ENCODE measurements around the gene TRIM72. TPM values are rescaled to one million over a fixed set of nuclear protein-coding genes. Genes with fewer than 3 reads are reported as not detected.
"Not testable (repeated sequence)": the region's sequence is repeated elsewhere in the genome, so short reads cannot be mapped to it uniquely, and the experiment has no call there.

Gene TRIM72
- total and polyA plus RNA-seq, 2 experiments from 2014 or later: 0.51 TPM; not detected in 1

GRCh38 chr16:31277659-31278260 lies 63.8 kb downstream of the TRIM72 start:
- Histone ChIP-seq H3K27ac (no peak overlapping the region), H3K36me3 (no peaks in the 10 kb centered on the region), H3K27me3 (no peaks in the 10 kb centered on the region), H3K4me1 (ENCODE audit: low read depth) (no peaks in the 10 kb centered on the region), H3K9me3 (ENCODE audit: low read depth) (no peaks in the 10 kb centered on the region), H3K4me3 (no peak overlapping the region)
- no peak for DNase-seq (ENCODE audit: low read depth in 1 of 2, low spot score in 1 of 2)
- TF ChIP-seq, protein P1, sequence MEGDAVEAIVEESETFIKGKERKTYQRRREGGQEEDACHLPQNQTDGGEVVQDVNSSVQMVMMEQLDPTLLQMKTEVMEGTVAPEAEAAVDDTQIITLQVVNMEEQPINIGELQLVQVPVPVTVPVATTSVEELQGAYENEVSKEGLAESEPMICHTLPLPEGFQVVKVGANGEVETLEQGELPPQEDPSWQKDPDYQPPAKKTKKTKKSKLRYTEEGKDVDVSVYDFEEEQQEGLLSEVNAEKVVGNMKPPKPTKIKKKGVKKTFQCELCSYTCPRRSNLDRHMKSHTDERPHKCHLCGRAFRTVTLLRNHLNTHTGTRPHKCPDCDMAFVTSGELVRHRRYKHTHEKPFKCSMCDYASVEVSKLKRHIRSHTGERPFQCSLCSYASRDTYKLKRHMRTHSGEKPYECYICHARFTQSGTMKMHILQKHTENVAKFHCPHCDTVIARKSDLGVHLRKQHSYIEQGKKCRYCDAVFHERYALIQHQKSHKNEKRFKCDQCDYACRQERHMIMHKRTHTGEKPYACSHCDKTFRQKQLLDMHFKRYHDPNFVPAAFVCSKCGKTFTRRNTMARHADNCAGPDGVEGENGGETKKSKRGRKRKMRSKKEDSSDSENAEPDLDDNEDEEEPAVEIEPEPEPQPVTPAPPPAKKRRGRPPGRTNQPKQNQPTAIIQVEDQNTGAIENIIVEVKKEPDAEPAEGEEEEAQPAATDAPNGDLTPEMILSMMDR (IDR thresholded peaks at IDR 0.05; ENCODE audit: low read depth, low read length): no peak

GRCh38 chr16:31278853-31279252 lies 64.9 kb downstream of the TRIM72 start:
- not testable (repeated sequence) for H3K4me1 ChIP-seq (ENCODE audit: low read depth); H3K27ac ChIP-seq; H3K36me3 ChIP-seq; H3K4me3 ChIP-seq; DNase-seq (ENCODE audit: low read depth in 1 of 2, low spot score in 1 of 2); H3K27me3 ChIP-seq; H3K9me3 ChIP-seq (ENCODE audit: low read depth)

Other genes with a start within 250 kb of the TRIM72 start
- 5.8 and 6.5 TPM in 2 replicates for gene HSD3B7, start 228.9 kb upstream of the TRIM72 start, total RNA-seq
- 7.5 and 8.5 TPM in 2 replicates for gene HSD3B7, start 228.9 kb upstream of the TRIM72 start, polyA plus RNA-seq
- 8.1 and 13.7 TPM in 2 replicates for gene STX1B, start 203.5 kb upstream of the TRIM72 start, total RNA-seq
- 5.6 and 8.0 TPM in 2 replicates for gene STX1B, start 203.5 kb upstream of the TRIM72 start, polyA plus RNA-seq
- gene STX4, start 180.6 kb upstream of the TRIM72 start, total RNA-seq: 25.3 and 26.7 TPM in 2 replicates
- 48.3 and 53.2 TPM in 2 replicates for gene STX4, start 180.6 kb upstream of the TRIM72 start, polyA plus RNA-seq
- gene ZNF668, start 139.9 kb upstream of the TRIM72 start, total RNA-seq: 16.2 and 18.2 TPM in 2 replicates
- gene ZNF668, start 139.9 kb upstream of the TRIM72 start, polyA plus RNA-seq: 7.4 and 10.0 TPM in 2 replicates
- 20.3 and 32.6 TPM in 2 replicates for gene ZNF646, start 139.7 kb upstream of the TRIM72 start, total RNA-seq
- 7.1 and 8.5 TPM in 2 replicates for gene ZNF646, start 139.7 kb upstream of the TRIM72 start, polyA plus RNA-seq
- 2.7 and 5.8 TPM in 2 replicates for gene PRSS53, start 125.2 kb upstream of the TRIM72 start, total RNA-seq
- gene PRSS53, start 125.2 kb upstream of the TRIM72 start, polyA plus RNA-seq: 0.35 and 0.94 TPM in 2 replicates
- 146 and 148 TPM in 2 replicates for gene VKORC1, start 119.3 kb upstream of the TRIM72 start, total RNA-seq
- gene VKORC1, start 119.3 kb upstream of the TRIM72 start, polyA plus RNA-seq: 161 and 188 TPM in 2 replicates
- gene BCKDK, start 105.7 kb upstream of the TRIM72 start, total RNA-seq: 109 and 121 TPM in 2 replicates
- gene BCKDK, start 105.7 kb upstream of the TRIM72 start, polyA plus RNA-seq: 147 and 151 TPM in 2 replicates
- 88.8 and 112 TPM in 2 replicates for gene KAT8, start 96.5 kb upstream of the TRIM72 start, total RNA-seq
- 63.0 and 80.6 TPM in 2 replicates for gene KAT8, start 96.5 kb upstream of the TRIM72 start, polyA plus RNA-seq
- gene PRSS8, start 78.4 kb upstream of the TRIM72 start, total RNA-seq: 11.6 TPM in 2 replicates
- 19.5 and 22.5 TPM in 2 replicates for gene PRSS8, start 78.4 kb upstream of the TRIM72 start, polyA plus RNA-seq
- gene PRSS36, start 64.1 kb upstream of the TRIM72 start, total RNA-seq: 0.63 and 1.1 TPM in 2 replicates
- gene PRSS36, start 64.1 kb upstream of the TRIM72 start, polyA plus RNA-seq: 1.8 and 3.3 TPM in 2 replicates
- 40.6 and 54.4 TPM in 2 replicates for gene FUS, start 34.0 kb upstream of the TRIM72 start, total RNA-seq
- 386 and 618 TPM in 2 replicates for gene FUS, start 34.0 kb upstream of the TRIM72 start, polyA plus RNA-seq
- 1.4 and 2.7 TPM in 2 replicates for gene PYCARD, start 11.4 kb upstream of the TRIM72 start, total RNA-seq
- 2.3 and 5.2 TPM in 2 replicates for gene PYCARD, start 11.4 kb upstream of the TRIM72 start, polyA plus RNA-seq
- gene PYDC1, start 3.0 kb downstream of the TRIM72 start, total RNA-seq: not detected in 2 replicates
- gene PYDC1, start 3.0 kb downstream of the TRIM72 start, polyA plus RNA-seq: 0.30 TPM in 1 of 2 replicates, not detected in the other
- 0.07 TPM in 1 of 2 replicates, not detected in the other for gene ITGAM, start 45.9 kb downstream of the TRIM72 start, total RNA-seq
- not detected in 2 replicates for gene ITGAM, start 45.9 kb downstream of the TRIM72 start, polyA plus RNA-seq
- 0.53 and 0.69 TPM in 2 replicates for gene ITGAX, start 141.1 kb downstream of the TRIM72 start, total RNA-seq
- gene ITGAX, start 141.1 kb downstream of the TRIM72 start, polyA plus RNA-seq: not detected in 2 replicates
- gene ITGAD, start 179.2 kb downstream of the TRIM72 start, total RNA-seq: not detected in 2 replicates
- 0.31 TPM in 1 of 2 replicates, not detected in the other for gene ITGAD, start 179.2 kb downstream of the TRIM72 start, polyA plus RNA-seq
- gene COX6A2, start 214.2 kb downstream of the TRIM72 start, total RNA-seq: 40.7 and 69.7 TPM in 2 replicates
- 166 and 187 TPM in 2 replicates for gene COX6A2, start 214.2 kb downstream of the TRIM72 start, polyA plus RNA-seq
- gene ZNF843, start 228.7 kb downstream of the TRIM72 start, total RNA-seq: 10.3 and 14.0 TPM in 2 replicates
- gene ZNF843, start 228.7 kb downstream of the TRIM72 start, polyA plus RNA-seq: 4.1 and 4.3 TPM in 2 replicates
- gene ARMC5, start 245.4 kb downstream of the TRIM72 start, total RNA-seq: 19.7 and 21.7 TPM in 2 replicates
- gene ARMC5, start 245.4 kb downstream of the TRIM72 start, polyA plus RNA-seq: 26.0 and 28.7 TPM in 2 replicates